ENCODE data around the gene GRIA4.

GRCh38 chr11:105858841-105859240 lies 249.0 kb downstream of the GRIA4 start:
- TF ChIP-seq EZH2 (IDR thresholded peaks at IDR 0.05; ENCODE audit: low read length, missing control alignments) = no peak
- no peak for TF ChIP-seq CTCF (conservative IDR thresholded peaks at IDR 0.05 in 1 of 2, IDR thresholded peaks at IDR 0.05 in 1 of 2; ENCODE audit: low read depth in 1 of 2, low read length in 2 of 2)

Measured in fibroblast of lung (primary cell).